GM12801 (cell line): ENCODE results near the gene LRIG2.

Experiments
- CTCF ChIP-seq: IDR thresholded peaks from one replicate; pipeline ENCODE4 v1.5.1; 2011; ENCODE audit warnings: control low read depth; ENCODE audit not compliant: insufficient read length; ENCODE audit errors: extremely low read depth

The LRIG2 gene, protein sequence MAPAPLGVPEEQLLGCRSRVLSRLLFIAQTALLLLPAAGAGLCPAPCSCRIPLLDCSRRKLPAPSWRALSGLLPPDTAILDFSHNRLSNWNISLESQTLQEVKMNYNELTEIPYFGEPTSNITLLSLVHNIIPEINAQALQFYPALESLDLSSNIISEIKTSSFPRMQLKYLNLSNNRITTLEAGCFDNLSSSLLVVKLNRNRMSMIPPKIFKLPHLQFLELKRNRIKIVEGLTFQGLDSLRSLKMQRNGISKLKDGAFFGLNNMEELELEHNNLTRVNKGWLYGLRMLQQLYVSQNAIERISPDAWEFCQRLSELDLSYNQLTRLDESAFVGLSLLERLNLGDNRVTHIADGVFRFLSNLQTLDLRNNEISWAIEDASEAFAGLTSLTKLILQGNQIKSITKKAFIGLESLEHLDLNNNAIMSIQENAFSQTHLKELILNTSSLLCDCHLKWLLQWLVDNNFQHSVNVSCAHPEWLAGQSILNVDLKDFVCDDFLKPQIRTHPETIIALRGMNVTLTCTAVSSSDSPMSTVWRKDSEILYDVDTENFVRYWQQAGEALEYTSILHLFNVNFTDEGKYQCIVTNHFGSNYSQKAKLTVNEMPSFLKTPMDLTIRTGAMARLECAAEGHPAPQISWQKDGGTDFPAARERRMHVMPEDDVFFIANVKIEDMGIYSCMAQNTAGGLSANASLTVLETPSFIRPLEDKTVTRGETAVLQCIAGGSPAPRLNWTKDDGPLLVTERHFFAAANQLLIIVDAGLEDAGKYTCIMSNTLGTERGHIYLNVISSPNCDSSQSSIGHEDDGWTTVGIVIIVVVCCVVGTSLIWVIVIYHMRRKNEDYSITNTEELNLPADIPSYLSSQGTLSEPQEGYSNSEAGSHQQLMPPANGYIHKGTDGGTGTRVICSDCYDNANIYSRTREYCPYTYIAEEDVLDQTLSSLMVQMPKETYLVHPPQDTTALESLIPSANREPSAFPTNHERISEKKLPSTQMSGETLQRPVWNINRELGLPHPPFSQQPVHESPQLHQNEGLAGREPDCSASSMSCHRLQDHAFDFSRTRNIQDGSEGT

GRCh38 chr1:113072757-113073478 lies at the start of gene LRIG2:
Gene LRIG2 (plus strand): TSS chr1:113073198. CDS start chr1:113073407, 209 bp downstream.
- no peak for TF ChIP-seq CTCF

DNA sequence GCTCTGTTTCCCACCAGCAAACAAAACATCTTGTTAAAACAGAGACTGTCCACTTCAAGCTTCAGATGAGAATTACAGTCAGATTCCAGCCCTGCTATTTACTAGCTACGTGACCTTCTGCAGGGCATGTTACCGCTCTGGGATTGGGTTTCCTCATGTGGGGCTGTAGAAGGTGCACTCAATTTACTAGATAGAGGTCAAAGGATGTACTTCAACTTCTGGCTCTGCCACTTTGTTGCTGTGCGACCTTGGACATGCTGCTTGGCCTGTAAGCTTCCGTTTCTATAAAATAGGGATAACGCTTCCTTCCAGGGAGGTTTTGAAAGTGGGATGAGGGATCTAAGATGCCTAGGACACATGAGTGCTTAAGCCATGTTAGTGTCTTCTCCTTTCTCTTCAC lies 46.0 kb upstream of the LRIG2 start:
- TF ChIP-seq CTCF, result no peak

DNA sequence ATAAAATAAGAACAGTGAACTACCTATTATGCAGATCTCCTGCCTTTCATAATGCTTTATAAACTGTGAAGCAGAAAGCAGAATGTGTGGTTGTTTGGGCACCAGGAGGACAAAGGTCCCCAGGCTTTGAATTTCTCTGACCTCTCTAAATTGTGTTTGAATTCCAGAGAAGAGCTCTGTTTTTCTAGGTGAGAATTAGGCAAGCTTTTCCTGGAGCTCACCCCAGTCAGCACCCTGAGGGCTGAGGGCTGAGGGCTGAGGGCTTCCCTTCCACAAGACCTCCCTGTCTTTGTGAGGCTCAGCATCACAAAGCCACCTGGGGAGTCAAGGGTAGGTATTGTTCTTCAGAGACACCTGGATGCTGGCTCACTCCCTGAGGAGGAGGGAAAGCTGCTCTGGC lies 45.5 kb upstream of the LRIG2 start:
- no peak for TF ChIP-seq CTCF

- TF ChIP-seq CTCF, result no peak
Observed at GRCh38 chr1:113029822-113030221, 43.2 kb upstream of the LRIG2 start.

GRCh38 chr1:113031171-113031933 lies 41.6 kb upstream of the LRIG2 start:
- no peak for TF ChIP-seq CTCF

- TF ChIP-seq CTCF, result no peak
Observed at GRCh38 chr1:113035086-113035485, 37.9 kb upstream of the LRIG2 start.
